GM23248 (cell line): ENCODE results near the gene GDF7.

ENCODE experiments used
- EZH2 ChIP-seq: fragments of 200-600 bp; sonication (generic); IDR thresholded peaks from 2 replicates; pipeline ENCODE4 v1.6.1; 2018; ENCODE audit warnings: antibody characterized with exemption, mild to moderate bottlenecking; ENCODE audit not compliant: insufficient read depth, poor library complexity, severe bottlenecking
- EZH2phosphoT487 ChIP-seq: fragments of 200-600 bp; sonication (generic); IDR thresholded peaks from 2 replicates; pipeline ENCODE4 v1.6.1; 2018; ENCODE audit warnings: antibody characterized with exemption, moderate library complexity, mild to moderate bottlenecking, low read depth; ENCODE audit not compliant: insufficient read depth

- TF ChIP-seq EZH2phosphoT487, result no peak
- no peak for TF ChIP-seq EZH2
Measured at GRCh38 chr2:20654535-20654813, 12.5 kb upstream of the GDF7 start.
